Neural progenitor cell (in vitro differentiated cells): Measurements from ENCODE around the gene ELAC2. TPM values are rescaled to one million over a fixed set of nuclear protein-coding genes. Genes with fewer than 3 reads are reported as not detected.

ENCODE experiments used
- DNase-seq: peaks from one replicate; pipeline ENCODE4 v3.0.0-alpha.2; 2016; ENCODE audit warnings: low spot score
- H2AFZ ChIP-seq: fragments of 200-600 bp; sonication (generic); replicated peaks from 2 replicates; pipeline ENCODE4 v1.6.1; 2016; ENCODE audit warnings: antibody characterized with exemption
- H3F3A ChIP-seq: fragments of 200-600 bp; sonication (generic); 2 replicates; pipeline ENCODE4 v1.6.1; 2016; ENCODE audit warnings: antibody characterized with exemption, low read depth
- H3K27ac ChIP-seq: fragments of 200-600 bp; sonication (generic); 2 replicates; pipeline ENCODE4 v1.5.1; 2016; ENCODE audit warnings: mild to moderate bottlenecking
- H3K27me3 ChIP-seq: fragments of 200-600 bp; sonication (generic); 2 replicates; pipeline ENCODE4 v1.6.1; 2016; ENCODE audit warnings: mild to moderate bottlenecking, moderate library complexity
- H3K36me3 ChIP-seq: fragments of 200-600 bp; sonication (generic); 2 replicates; pipeline ENCODE4 v1.5.1; 2016
- H3K4me1 ChIP-seq: fragments of 200-600 bp; sonication (generic); 2 replicates; pipeline ENCODE4 v1.6.1; 2016; ENCODE audit warnings: mixed run types
- H3K4me2 ChIP-seq: fragments of 200-600 bp; sonication (generic); 2 replicates; pipeline ENCODE4 v1.6.1; 2016
- H3K4me3 ChIP-seq: fragments of 200-600 bp; sonication (generic); 2 replicates; pipeline ENCODE4 v1.5.1; 2016
- H3K79me2 ChIP-seq: fragments of 200-600 bp; sonication (generic); 2 replicates; pipeline ENCODE4 v1.6.1; 2016; ENCODE audit warnings: low read depth
- H3K9ac ChIP-seq: fragments of 200-600 bp; sonication (generic); 2 replicates; pipeline ENCODE4 v1.6.1; 2016
- H3K9me3 ChIP-seq: fragments of 200-600 bp; sonication (generic); 2 replicates; pipeline ENCODE4 v1.5.1; 2016; ENCODE audit warnings: low read depth
- H4K20me1 ChIP-seq: fragments of 200-600 bp; sonication (generic); 2 replicates; pipeline ENCODE4 v1.6.1; 2016; ENCODE audit warnings: low read depth
- H3K27ac Mint-ChIP-seq: 3 replicates; pipeline ENCODE4 v1.8.0; 2021; ENCODE audit warnings: mixed read lengths
- H3K27me3 Mint-ChIP-seq: 2 replicates; pipeline ENCODE4 v1.8.0; 2022; ENCODE audit warnings: low read depth, mild to moderate bottlenecking, inconsistent platforms, moderate library complexity, mixed read lengths; ENCODE audit not compliant: insufficient read depth
- H3K36me3 Mint-ChIP-seq: 3 replicates; pipeline ENCODE4 v1.8.0; 2021; ENCODE audit warnings: mixed read lengths
- H3K4me1 Mint-ChIP-seq: 3 replicates; pipeline ENCODE4 v1.8.0; 2021; ENCODE audit warnings: mixed read lengths
- H3K4me3 Mint-ChIP-seq: 3 replicates; pipeline ENCODE4 v1.8.0; 2021; ENCODE audit warnings: mild to moderate bottlenecking, moderate library complexity, mixed read lengths
- H3K9me3 Mint-ChIP-seq: 3 replicates; pipeline ENCODE4 v1.8.0; 2020; ENCODE audit warnings: mixed read lengths
- EZH2 ChIP-seq: fragments of 200-600 bp; sonication (generic); IDR thresholded peaks from 2 replicates; pipeline ENCODE4 v1.6.1; 2017; ENCODE audit warnings: antibody characterized with exemption, mild to moderate bottlenecking, moderate library complexity
- EZH2phosphoT487 ChIP-seq: fragments of 200-600 bp; sonication (generic); IDR thresholded peaks from 2 replicates; pipeline ENCODE4 v1.6.1; 2017; ENCODE audit warnings: antibody characterized with exemption
- total RNA-seq: library from RNA; depleted of rRNA; stranded (reverse); fragments of >200 nt; gene quantifications from 2 replicates; pipeline ENCODE4 v1.2.3, GENCODE V29; 2015; ENCODE audit warnings: low replicate concordance
- TF ChIP-seq, protein P1 (sequence below): fragments of 200-600 bp; sonication (generic); IDR thresholded peaks from 2 replicates; pipeline ENCODE4 v1.5.1; 2017; ENCODE audit warnings: antibody characterized with exemption, mild to moderate bottlenecking

ELAC2 gene
- total RNA-seq, 1 donor from 2014 or later = 70.5 TPM

DNA sequence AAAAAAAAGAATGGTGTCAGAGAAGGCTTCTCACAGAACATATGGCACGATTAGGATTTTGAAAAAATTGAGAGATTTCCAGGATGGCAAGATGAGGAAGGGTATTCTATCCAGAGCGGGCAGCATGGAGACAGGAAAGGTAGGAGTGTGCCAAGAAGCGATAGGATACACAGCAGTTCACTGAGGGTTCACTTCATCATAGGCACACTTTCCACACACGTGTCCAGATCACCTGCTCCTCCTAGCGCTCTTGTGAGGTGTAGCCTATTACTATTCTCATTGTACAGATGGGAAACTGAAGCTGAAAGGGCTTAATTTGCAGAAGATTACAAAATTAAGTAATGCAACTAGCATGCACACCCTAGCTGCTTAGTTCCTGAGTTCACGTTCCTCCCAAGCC is 6.2 kb upstream of the ELAC2 start:
- Mint-ChIP-seq H3K9me3 (no peaks in the 10 kb centered on the region), H3K4me1 (peaks cover 12% of the 10 kb centered on the region), H3K27me3 (peaks cover 5% of the 10 kb centered on the region), H3K27ac (peak overlapping the region; percentile 31), H3K4me3 (peak overlapping the region; percentile 12), H3K36me3 (no peaks in the 10 kb centered on the region)
- Histone ChIP-seq H3F3A (peaks cover 10% of the 10 kb centered on the region), H3K4me2 (peak overlapping the region; percentile 45), H3K36me3 (no peaks in the 10 kb centered on the region), H3K4me3 (no peak overlapping the region), H4K20me1 (no peaks in the 10 kb centered on the region), H3K79me2 (no peaks in the 10 kb centered on the region), H2AFZ (peak overlapping the region; percentile 96), H3K9ac (no peak overlapping the region), H3K27me3 (no peaks in the 10 kb centered on the region), H3K27ac (no peak overlapping the region), H3K9me3 (no peaks in the 10 kb centered on the region), H3K4me1 (peaks cover 3% of the 10 kb centered on the region)
- DNase-seq = no peak
- TF ChIP-seq EZH2phosphoT487 (no peak), EZH2 (no peak)
- TF ChIP-seq, protein P1, sequence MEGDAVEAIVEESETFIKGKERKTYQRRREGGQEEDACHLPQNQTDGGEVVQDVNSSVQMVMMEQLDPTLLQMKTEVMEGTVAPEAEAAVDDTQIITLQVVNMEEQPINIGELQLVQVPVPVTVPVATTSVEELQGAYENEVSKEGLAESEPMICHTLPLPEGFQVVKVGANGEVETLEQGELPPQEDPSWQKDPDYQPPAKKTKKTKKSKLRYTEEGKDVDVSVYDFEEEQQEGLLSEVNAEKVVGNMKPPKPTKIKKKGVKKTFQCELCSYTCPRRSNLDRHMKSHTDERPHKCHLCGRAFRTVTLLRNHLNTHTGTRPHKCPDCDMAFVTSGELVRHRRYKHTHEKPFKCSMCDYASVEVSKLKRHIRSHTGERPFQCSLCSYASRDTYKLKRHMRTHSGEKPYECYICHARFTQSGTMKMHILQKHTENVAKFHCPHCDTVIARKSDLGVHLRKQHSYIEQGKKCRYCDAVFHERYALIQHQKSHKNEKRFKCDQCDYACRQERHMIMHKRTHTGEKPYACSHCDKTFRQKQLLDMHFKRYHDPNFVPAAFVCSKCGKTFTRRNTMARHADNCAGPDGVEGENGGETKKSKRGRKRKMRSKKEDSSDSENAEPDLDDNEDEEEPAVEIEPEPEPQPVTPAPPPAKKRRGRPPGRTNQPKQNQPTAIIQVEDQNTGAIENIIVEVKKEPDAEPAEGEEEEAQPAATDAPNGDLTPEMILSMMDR = no peak

DNA sequence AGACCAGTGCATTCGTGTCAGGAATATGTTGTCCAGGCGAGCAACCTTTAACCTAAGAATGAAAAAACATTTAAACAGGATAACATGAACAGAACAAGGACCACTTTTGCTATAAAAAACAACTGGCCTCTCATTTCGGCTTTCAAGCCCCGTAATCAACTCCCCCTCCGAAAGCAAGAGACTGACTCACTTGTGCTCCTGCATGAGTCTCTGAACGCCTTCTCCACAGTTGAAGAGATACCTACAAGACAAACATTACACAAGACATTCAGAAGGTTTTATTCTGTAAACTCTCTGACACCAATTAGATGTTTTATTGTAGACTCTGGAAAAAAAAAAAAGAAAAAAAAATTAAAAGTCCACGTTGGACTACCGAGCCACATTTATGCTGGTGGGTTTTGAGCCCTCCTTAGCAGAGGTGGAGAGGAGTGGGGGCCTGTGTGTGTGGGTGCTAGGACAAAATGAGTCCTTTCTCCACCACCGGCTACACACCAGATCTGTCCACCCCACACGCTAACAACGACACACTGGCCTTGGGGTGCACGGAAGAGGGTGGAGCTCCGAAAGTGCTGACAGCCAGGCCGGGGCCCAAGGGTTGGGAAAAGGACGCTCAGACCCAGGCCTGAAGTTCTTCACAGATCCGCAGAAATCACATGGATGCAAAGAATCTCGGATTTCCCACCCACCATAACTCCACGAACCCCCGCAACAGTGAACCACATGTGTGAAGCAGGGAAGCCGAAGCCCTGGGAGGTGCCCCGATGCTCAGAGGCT is 759 bp downstream of the ELAC2 start:
- peaks cover 5% of the 10 kb centered on the region for H3K4me1 ChIP-seq
- Mint-ChIP-seq H3K4me3 (peak overlapping the region; percentile 94), H3K9me3 (no peaks in the 10 kb centered on the region), H3K27me3 (peaks cover 3% of the 10 kb centered on the region), H3K4me1 (peaks cover 7% of the 10 kb centered on the region), H3K27ac (no peak overlapping the region), H3K36me3 (peaks cover 14% of the 10 kb centered on the region)
- H3K9ac ChIP-seq = peak overlapping the region; percentile 44
- no peaks in the 10 kb centered on the region for H3K9me3 ChIP-seq
- H3F3A ChIP-seq = peaks cover 7% of the 10 kb centered on the region
- TF ChIP-seq EZH2phosphoT487 (no peak), EZH2 (no peak)
- TF ChIP-seq, protein P1 = no peak
- peaks cover 8% of the 10 kb centered on the region for H4K20me1 ChIP-seq
- H2AFZ ChIP-seq = peak overlapping the region; percentile 92
- no peaks in the 10 kb centered on the region for H3K27me3 ChIP-seq
- H3K4me2 ChIP-seq = peak overlapping the region; percentile 93
- H3K79me2 ChIP-seq = peaks cover 17% of the 10 kb centered on the region
- peak overlapping the region; percentile 78 for H3K4me3 ChIP-seq
- no peak for DNase-seq
- H3K27ac ChIP-seq = peak overlapping the region; percentile 16
- peaks cover 6% of the 10 kb centered on the region for H3K36me3 ChIP-seq

GRCh38 chr17:13014801-13015200 is 3.0 kb downstream of the ELAC2 start:
- Histone ChIP-seq H2AFZ (no peak overlapping the region), H3K27me3 (no peaks in the 10 kb centered on the region), H3K4me2 (no peak overlapping the region), H3F3A (peaks cover 7% of the 10 kb centered on the region), H4K20me1 (peaks cover 8% of the 10 kb centered on the region), H3K9me3 (no peaks in the 10 kb centered on the region), H3K4me3 (no peak overlapping the region), H3K36me3 (peaks cover 6% of the 10 kb centered on the region), H3K79me2 (peaks cover 17% of the 10 kb centered on the region), H3K9ac (no peak overlapping the region), H3K27ac (no peak overlapping the region), H3K4me1 (peaks cover 5% of the 10 kb centered on the region)
- H3K4me1 Mint-ChIP-seq = peaks cover 7% of the 10 kb centered on the region
- no peaks in the 10 kb centered on the region for H3K9me3 Mint-ChIP-seq
- DNase-seq = no peak
- H3K27me3 Mint-ChIP-seq = peaks cover 3% of the 10 kb centered on the region
- TF ChIP-seq EZH2 (no peak), EZH2phosphoT487 (no peak)
- TF ChIP-seq, protein P1 = no peak
- peaks cover 23% of the 10 kb centered on the region for H3K36me3 Mint-ChIP-seq
- H3K4me3 Mint-ChIP-seq = no peak overlapping the region
- no peak overlapping the region for H3K27ac Mint-ChIP-seq
